K562 (cell line): ENCODE data around the gene ZNF740. TPM values are rescaled to one million over a fixed set of nuclear protein-coding genes. Genes with fewer than 3 reads are reported as not detected.

ENCODE experiments used
- ATAC-seq: fragments of 200-7000 bp; cut with Tn5 transposase; 3 replicates; pipeline ENCODE4 v1.9.1; 2020; ENCODE audit warnings: moderate library complexity
- BruUV-seq: library from RNA; stranded (reverse); fragments of 400-500 nt; replicated peaks from 2 replicates; lab custom pipeline; 2021; lab: Mats Ljungman, UMichigan
- CTCF ChIA-PET: fragments of 300-600 bp; formaldehyde crosslinking; extraction: SDS; loops from one replicate; lab custom pipeline; 2021; ENCODE audit warnings: low intra/inter-chr PET ratio; lab: Yijun Ruan, JAX
- POLR2A ChIA-PET: fragments of 300-600, 350-650 bp; sonication (Branson Sonifier 250); formaldehyde crosslinking; extraction: SDS; loops from one replicate; lab custom pipeline; 2021; ENCODE audit warnings: antibody characterized with exemption, inconsistent platforms; lab: Yijun Ruan, JAX
- DNase-seq, 4 experiments: peaks; one replicate each; pipeline versions ENCODE4 v3.0.0 to v3.0.0-alpha.2; 2011 to 2018; ENCODE audit warnings: low spot score in 3 of 4, mixed read lengths in 3 of 4; ENCODE audit errors: extremely low read depth in 1 of 4
- FAIRE-seq: peaks from 2 replicates; lab custom pipeline; 2011; peaks lifted over from hg19 to GRCh38; lab: Jason Lieb, UNC
- H2AFZ ChIP-seq: 2 replicates; pipeline ENCODE4 v1.6.0; 2011; ENCODE audit warnings: low read depth, low read length, control low read depth, inconsistent platforms
- H3K27ac ChIP-seq: fragments of 200-600 bp; 3 replicates; pipeline ENCODE4 v1.8.0; 2011; ENCODE audit warnings: low read depth, mild to moderate bottlenecking, control low read depth, inconsistent platforms, low read length, moderate library complexity, mixed read lengths; ENCODE audit errors: extremely low read depth
- H3K27me3 ChIP-seq, 2 experiments: fragments of 300-600 bp in 1 of 2; 2 replicates in 1 of 2; 3 replicates in 1 of 2; pipeline versions ENCODE4 v1.6.0 to v1.8.0; 2011; ENCODE audit warnings: inconsistent platforms in 2 of 2, low read length in 2 of 2, mild to moderate bottlenecking in 1 of 2, mixed read lengths in 1 of 2, moderate library complexity in 1 of 2; ENCODE audit not compliant: control insufficient read depth in 2 of 2, insufficient read depth in 2 of 2
- H3K36me3 ChIP-seq: fragments of 300-600 bp; 3 replicates; pipeline ENCODE4 v1.8.0; 2011; ENCODE audit warnings: mild to moderate bottlenecking, low read length, inconsistent platforms; ENCODE audit not compliant: control insufficient read depth, insufficient read depth
- H3K4me1 ChIP-seq, 2 experiments: fragments of 200-600 bp in 1 of 2; replicated peaks in 1 of 2; 2 replicates in 1 of 2; 3 replicates in 1 of 2; pipeline versions ENCODE4 v1.5.1 to v1.8.0; 2011; ENCODE audit warnings: inconsistent platforms in 2 of 2, low read length in 2 of 2, mild to moderate bottlenecking in 1 of 2, mixed read lengths in 1 of 2, moderate library complexity in 1 of 2; ENCODE audit not compliant: control insufficient read depth in 2 of 2, insufficient read depth in 2 of 2
- H3K4me2 ChIP-seq: 2 replicates; pipeline ENCODE4 v1.6.1; 2011; ENCODE audit warnings: low read length, control low read depth, inconsistent platforms, mixed read lengths; ENCODE audit not compliant: insufficient read depth
- H3K4me3 ChIP-seq: fragments of 200-600 bp; sonication (generic), shearing (Covaris generic); 2 replicates; pipeline ENCODE4 v1.5.1; 2016; ENCODE audit warnings: control low read depth, inconsistent platforms
- H3K79me2 ChIP-seq: fragments of 200-600 bp; 3 replicates; pipeline ENCODE4 v1.8.0; 2011; ENCODE audit warnings: low read length, inconsistent platforms; ENCODE audit not compliant: control insufficient read depth, insufficient read depth
- H3K9ac ChIP-seq, 2 experiments: 2 replicates each; pipeline versions ENCODE4 v1.6.0 to v1.6.1; 2011; ENCODE audit warnings: low read depth in 2 of 2, low read length in 2 of 2, control low read depth in 1 of 2, inconsistent platforms in 1 of 2, mild to moderate bottlenecking in 1 of 2, mixed read lengths in 1 of 2; ENCODE audit not compliant: insufficient read depth in 1 of 2
- H3K9me1 ChIP-seq: one replicate; pipeline ENCODE4 v1.6.0; 2011; ENCODE audit warnings: inconsistent platforms, mild to moderate bottlenecking, low read length, moderate library complexity; ENCODE audit not compliant: control insufficient read depth, insufficient read depth
- H3K9me3 ChIP-seq: replicated peaks from 2 replicates; pipeline ENCODE4 v1.5.1; 2011; ENCODE audit warnings: low read depth, low read length, inconsistent platforms; ENCODE audit not compliant: control insufficient read depth, insufficient read depth
- H4K20me1 ChIP-seq: replicated peaks from 2 replicates; pipeline ENCODE4 v1.6.1; 2011; ENCODE audit warnings: low read length, inconsistent platforms, mixed read lengths; ENCODE audit not compliant: control insufficient read depth, insufficient read depth
- BCL6 ChIP-seq: fragments of 250-450 bp; sonication (Bioruptor Pico); IDR thresholded peaks from 2 replicates; pipeline ENCODE4 v1.4.0; 2020
- BRF1 ChIP-seq: IDR thresholded peaks from 3 replicates; pipeline ENCODE4 v1.6.1; 2011; ENCODE audit warnings: borderline replicate concordance, mild to moderate bottlenecking; ENCODE audit not compliant: insufficient read length; ENCODE audit errors: extremely low read depth
- L3MBTL2 ChIP-seq: fragments of 450-650 bp; IDR thresholded peaks from 2 replicates; pipeline ENCODE4 v1.6.1; 2016; ENCODE audit warnings: mild to moderate bottlenecking, moderate library complexity
- MYC ChIP-seq, 2 experiments: fragments of 250-450 bp in 1 of 2; sonication (Bioruptor Pico) in 1 of 2; IDR thresholded peaks; 2 replicates each; pipeline versions ENCODE4 v1.5.1 to v1.6.1; 2012 to 2021; ENCODE audit warnings: low read depth in 2 of 2, borderline replicate concordance in 1 of 2, improper control_type of control experiment in 1 of 2, low read length in 1 of 2, mild to moderate bottlenecking in 1 of 2, moderate library complexity in 1 of 2
- SIX5 ChIP-seq, 2 experiments: IDR thresholded peaks; 2 replicates each; pipeline ENCODE4 v1.6.1; 2011; ENCODE audit warnings: low read length in 2 of 2, borderline replicate concordance in 1 of 2, low read depth in 1 of 2, mild to moderate bottlenecking in 1 of 2, moderate library complexity in 1 of 2; ENCODE audit not compliant: insufficient read depth in 1 of 2
- SLC30A9 ChIP-seq: fragments of 250-450 bp; sonication (Bioruptor Pico); IDR thresholded peaks from 2 replicates; pipeline ENCODE4 v1.8.0; 2022; ENCODE audit warnings: mild to moderate bottlenecking, moderate library complexity
- TEAD4 ChIP-seq, 2 experiments: sonication (generic) in 1 of 2; formaldehyde crosslinking in 1 of 2; IDR thresholded peaks; 2 replicates each; pipeline versions ENCODE4 v1.6.1 to v1.8.0; 2012 to 2022; ENCODE audit warnings: borderline replicate concordance in 1 of 2, inconsistent platforms in 1 of 2, low read length in 1 of 2, mild to moderate bottlenecking in 1 of 2, missing genetic modification reagents in 1 of 2
- ZBTB17 ChIP-seq: fragments of 450-650 bp; formaldehyde crosslinking; IDR thresholded peaks from 2 replicates; pipeline ENCODE4 v1.4.0; 2020; ENCODE audit warnings: mild to moderate bottlenecking
- ZKSCAN1 ChIP-seq: fragments of 150-350 bp; IDR thresholded peaks from 2 replicates; pipeline ENCODE4 v1.6.1; 2016; ENCODE audit warnings: low read depth, low read length
- WGBS: fragments of 100-300 bp; shearing (Covaris generic); methylation state at CpG from one replicate; pipeline ENCODE4 v1.1.6; 2016; ENCODE audit warnings: low coverage, mixed read lengths; ENCODE audit not compliant: insufficient coverage; ENCODE audit errors: missing lambda C conversion rate; 5-methylcytosine and 5-hydroxymethylcytosine counted together
- in situ Hi-C: fragments of 300-500 bp; cut with MboI; formaldehyde crosslinking; loops from 4 replicates; pipeline ENCODE4 v1.15.0; 2018; ENCODE audit warnings: inconsistent platforms, mixed read lengths
- intact Hi-C: fragments of 100-400 bp; cut with micrococcal nuclease; formaldehyde crosslinking; loops from 2 replicates; pipeline ENCODE4 v1.14.2; 2022
- polyA plus RNA-seq, 8 experiments: library from polyadenylated mRNA; depleted of rRNA in 4 of 8; stranded (reverse) in 5 of 8; unstranded in 3 of 8; fragments of >200 nt; fragmentation: Nextera tagmentation in 2 of 8; fragmentation: Illumina TruSeq in 1 of 8; extraction: Ambion mirVana in 2 of 8; extraction: Trizol in 1 of 8; gene quantifications; 2 replicates each; pipeline versions ENCODE4 v1.2.1 to v1.2.3, GENCODE V29; 2011 to 2014; ENCODE audit warnings: inconsistent platforms in 1 of 8, missing spikeins in 1 of 8
- total RNA-seq, 7 experiments: library from RNA; depleted of rRNA in 6 of 7; stranded (reverse); fragments of >200 nt in 6 of 7; fragmentation: Illumina TruSeq in 2 of 7; extraction: Trizol in 2 of 7; gene quantifications; 2 replicates each; pipeline versions ENCODE4 v1.2.1 to v1.2.3, GENCODE V29; 2011 to 2021; ENCODE audit warnings: low replicate concordance in 1 of 7
- TF ChIP-seq, protein P1 (sequence below): fragments of 450-650 bp; conservative IDR thresholded peaks from 2 replicates; pipeline ENCODE4 v1.6.1; 2016; ENCODE audit warnings: missing genetic modification characterization, low read depth, mild to moderate bottlenecking, missing compliant biosample characterization, moderate library complexity
- TF ChIP-seq, protein P2 (sequence below): fragments of 250-450 bp; sonication (Bioruptor Pico); IDR thresholded peaks from 2 replicates; pipeline ENCODE4 v1.8.0; 2022; ENCODE audit warnings: inconsistent platforms
- TF ChIP-seq, protein P3 (sequence below): sonication (generic); formaldehyde crosslinking; IDR thresholded peaks from 2 replicates; pipeline ENCODE4 v1.9.0; 2022; ENCODE audit warnings: mild to moderate bottlenecking, missing genetic modification reagents
- TF ChIP-seq, protein P4 (sequence below): fragments of 450-650 bp; IDR thresholded peaks from 2 replicates; pipeline ENCODE4 v1.6.1; 2016; ENCODE audit warnings: mild to moderate bottlenecking
- TF ChIP-seq, protein P5 (sequence below): fragments of 450-650 bp; formaldehyde crosslinking; IDR thresholded peaks from 2 replicates; pipeline ENCODE4 v1.4.0; 2020; ENCODE audit warnings: mild to moderate bottlenecking, moderate library complexity

ZNF740 gene
- total and polyA plus RNA-seq, 9 of the 15 experiments (the other 6 are each of a cell fraction or from before 2014, with no cell fraction given) = 0.57 to 46.4 (median 18.6) TPM

DNA sequence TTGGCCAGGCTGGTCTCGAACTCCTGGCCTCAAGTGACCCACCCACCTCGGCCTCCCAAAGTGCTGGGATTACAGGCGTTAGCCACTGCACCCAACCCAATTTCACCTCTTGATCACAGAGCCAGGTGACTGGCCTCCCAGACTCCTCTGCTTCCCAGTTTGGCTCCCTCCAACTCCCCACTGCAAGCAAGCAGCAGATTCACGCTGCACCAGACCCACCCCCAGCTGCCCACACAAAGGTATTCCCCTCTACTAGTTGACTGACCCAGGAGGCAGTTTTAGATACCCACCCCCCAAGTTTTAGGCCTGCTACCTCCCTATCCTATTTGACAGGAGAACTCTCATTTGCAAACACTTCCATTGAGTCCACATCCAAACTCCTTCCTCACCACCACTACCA is 46.3 kb downstream of the ZNF740 start:
- peaks cover 31 to 42% of the 10 kb centered on the region in 2 experiments for H3K4me1 ChIP-seq
- no peaks in the 10 kb centered on the region; the same call in 1 of the 2 replicates for H4K20me1 ChIP-seq
- no peak for FAIRE-seq
- H3K27me3 ChIP-seq = no peaks in the 10 kb centered on the region
- WGBS = 35% methylated on average over 4 of the region's 4 CpGs
- H2AFZ ChIP-seq = no peak overlapping the region
- no peak overlapping the region for H3K4me3 ChIP-seq
- in situ Hi-C loops (no loop called here), intact Hi-C loops (no loop called here)
- H3K4me2 ChIP-seq = no peak overlapping the region
- no TSS peak for BruUV-seq
- ChIA-PET CTCF (no interaction called here), POLR2A (no interaction called here)
- no peak overlapping the region for H3K9ac ChIP-seq
- ATAC-seq = no peak
- H3K9me3 ChIP-seq = no peaks in the 10 kb centered on the region
- no peaks in the 10 kb centered on the region for H3K36me3 ChIP-seq
- no peak overlapping the region for H3K27ac ChIP-seq
- no peaks in the 10 kb centered on the region for H3K9me1 ChIP-seq
- no peak for DNase-seq
- no peaks in the 10 kb centered on the region for H3K79me2 ChIP-seq
- TF ChIP-seq ZBTB17 (CRISPR knock-in tag) (no peak), BCL6 (CRISPR knock-in tag) (no peak), ZKSCAN1 (no peak), TEAD4 (IDR thresholded peaks at IDR 0.05; ENCODE audit: low read length) (no peak), TEAD4 (CRISPR knock-in tag; IDR thresholded peaks at IDR 0.05; ENCODE audit: borderline replicate concordance) (no peak), SIX5 (IDR thresholded peaks at IDR 0.05; ENCODE audit: borderline replicate concordance in 1 of 2, insufficient read depth in 1 of 2, low read depth in 1 of 2, low read length in 2 of 2) (no peak), MYC (IDR thresholded peaks at IDR 0.05; ENCODE audit: low read depth, low read length) (no peak), MYC (CRISPR knock-in tag; IDR thresholded peaks at IDR 0.05; ENCODE audit: borderline replicate concordance, low read depth) (no peak), SLC30A9 (CRISPR knock-in tag) (no peak), L3MBTL2 (no peak), BRF1 (no peak)
- TF ChIP-seq, protein P1, sequence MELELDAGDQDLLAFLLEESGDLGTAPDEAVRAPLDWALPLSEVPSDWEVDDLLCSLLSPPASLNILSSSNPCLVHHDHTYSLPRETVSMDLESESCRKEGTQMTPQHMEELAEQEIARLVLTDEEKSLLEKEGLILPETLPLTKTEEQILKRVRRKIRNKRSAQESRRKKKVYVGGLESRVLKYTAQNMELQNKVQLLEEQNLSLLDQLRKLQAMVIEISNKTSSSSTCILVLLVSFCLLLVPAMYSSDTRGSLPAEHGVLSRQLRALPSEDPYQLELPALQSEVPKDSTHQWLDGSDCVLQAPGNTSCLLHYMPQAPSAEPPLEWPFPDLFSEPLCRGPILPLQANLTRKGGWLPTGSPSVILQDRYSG (tag) = no peak
- TF ChIP-seq, protein P2, sequence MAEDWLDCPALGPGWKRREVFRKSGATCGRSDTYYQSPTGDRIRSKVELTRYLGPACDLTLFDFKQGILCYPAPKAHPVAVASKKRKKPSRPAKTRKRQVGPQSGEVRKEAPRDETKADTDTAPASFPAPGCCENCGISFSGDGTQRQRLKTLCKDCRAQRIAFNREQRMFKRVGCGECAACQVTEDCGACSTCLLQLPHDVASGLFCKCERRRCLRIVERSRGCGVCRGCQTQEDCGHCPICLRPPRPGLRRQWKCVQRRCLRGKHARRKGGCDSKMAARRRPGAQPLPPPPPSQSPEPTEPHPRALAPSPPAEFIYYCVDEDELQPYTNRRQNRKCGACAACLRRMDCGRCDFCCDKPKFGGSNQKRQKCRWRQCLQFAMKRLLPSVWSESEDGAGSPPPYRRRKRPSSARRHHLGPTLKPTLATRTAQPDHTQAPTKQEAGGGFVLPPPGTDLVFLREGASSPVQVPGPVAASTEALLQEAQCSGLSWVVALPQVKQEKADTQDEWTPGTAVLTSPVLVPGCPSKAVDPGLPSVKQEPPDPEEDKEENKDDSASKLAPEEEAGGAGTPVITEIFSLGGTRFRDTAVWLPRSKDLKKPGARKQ (CRISPR knock-in tag) = no peak
- TF ChIP-seq, protein P3, sequence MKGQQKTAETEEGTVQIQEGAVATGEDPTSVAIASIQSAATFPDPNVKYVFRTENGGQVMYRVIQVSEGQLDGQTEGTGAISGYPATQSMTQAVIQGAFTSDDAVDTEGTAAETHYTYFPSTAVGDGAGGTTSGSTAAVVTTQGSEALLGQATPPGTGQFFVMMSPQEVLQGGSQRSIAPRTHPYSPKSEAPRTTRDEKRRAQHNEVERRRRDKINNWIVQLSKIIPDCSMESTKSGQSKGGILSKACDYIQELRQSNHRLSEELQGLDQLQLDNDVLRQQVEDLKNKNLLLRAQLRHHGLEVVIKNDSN (CRISPR knock-in tag) = no peak
- TF ChIP-seq, protein P4, sequence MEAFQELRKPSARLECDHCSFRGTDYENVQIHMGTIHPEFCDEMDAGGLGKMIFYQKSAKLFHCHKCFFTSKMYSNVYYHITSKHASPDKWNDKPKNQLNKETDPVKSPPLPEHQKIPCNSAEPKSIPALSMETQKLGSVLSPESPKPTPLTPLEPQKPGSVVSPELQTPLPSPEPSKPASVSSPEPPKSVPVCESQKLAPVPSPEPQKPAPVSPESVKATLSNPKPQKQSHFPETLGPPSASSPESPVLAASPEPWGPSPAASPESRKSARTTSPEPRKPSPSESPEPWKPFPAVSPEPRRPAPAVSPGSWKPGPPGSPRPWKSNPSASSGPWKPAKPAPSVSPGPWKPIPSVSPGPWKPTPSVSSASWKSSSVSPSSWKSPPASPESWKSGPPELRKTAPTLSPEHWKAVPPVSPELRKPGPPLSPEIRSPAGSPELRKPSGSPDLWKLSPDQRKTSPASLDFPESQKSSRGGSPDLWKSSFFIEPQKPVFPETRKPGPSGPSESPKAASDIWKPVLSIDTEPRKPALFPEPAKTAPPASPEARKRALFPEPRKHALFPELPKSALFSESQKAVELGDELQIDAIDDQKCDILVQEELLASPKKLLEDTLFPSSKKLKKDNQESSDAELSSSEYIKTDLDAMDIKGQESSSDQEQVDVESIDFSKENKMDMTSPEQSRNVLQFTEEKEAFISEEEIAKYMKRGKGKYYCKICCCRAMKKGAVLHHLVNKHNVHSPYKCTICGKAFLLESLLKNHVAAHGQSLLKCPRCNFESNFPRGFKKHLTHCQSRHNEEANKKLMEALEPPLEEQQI = no peak
- TF ChIP-seq, protein P5, sequence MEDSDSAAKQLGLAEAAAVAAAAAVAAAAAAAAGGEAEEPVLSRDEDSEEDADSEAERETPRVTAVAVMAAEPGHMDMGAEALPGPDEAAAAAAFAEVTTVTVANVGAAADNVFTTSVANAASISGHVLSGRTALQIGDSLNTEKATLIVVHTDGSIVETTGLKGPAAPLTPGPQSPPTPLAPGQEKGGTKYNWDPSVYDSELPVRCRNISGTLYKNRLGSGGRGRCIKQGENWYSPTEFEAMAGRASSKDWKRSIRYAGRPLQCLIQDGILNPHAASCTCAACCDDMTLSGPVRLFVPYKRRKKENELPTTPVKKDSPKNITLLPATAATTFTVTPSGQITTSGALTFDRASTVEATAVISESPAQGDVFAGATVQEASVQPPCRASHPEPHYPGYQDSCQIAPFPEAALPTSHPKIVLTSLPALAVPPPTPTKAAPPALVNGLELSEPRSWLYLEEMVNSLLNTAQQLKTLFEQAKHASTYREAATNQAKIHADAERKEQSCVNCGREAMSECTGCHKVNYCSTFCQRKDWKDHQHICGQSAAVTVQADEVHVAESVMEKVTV (CRISPR knock-in tag) = no peak
